H1 (cell line): ENCODE results near the gene ARHGAP18. TPM values are rescaled to one million over a fixed set of nuclear protein-coding genes. Genes with fewer than 3 reads are reported as not detected.

Experiments used
- CTCF ChIA-PET: fragments of 300-600 bp; sonication (Branson Sonifier 250); formaldehyde crosslinking; loops from one replicate; lab custom pipeline; 2021; ENCODE audit not compliant: partially characterized antibody; lab: Charles Lee
- POLR2A ChIA-PET: fragments of 300-600 bp; sonication (Branson Sonifier 250); formaldehyde crosslinking; loops from one replicate; lab custom pipeline; 2021; ENCODE audit warnings: inconsistent platforms; ENCODE audit not compliant: partially characterized antibody; lab: Charles Lee
- DNase-seq, 2 experiments: peaks; one replicate each; pipeline versions ENCODE4 v3.0.0 to v3.0.0-alpha.2; 2010 to 2022; ENCODE audit warnings: low spot score in 2 of 2, low read depth in 1 of 2, mixed read lengths in 1 of 2
- FAIRE-seq: peaks from 2 replicates; lab custom pipeline; 2011; peaks lifted over from hg19 to GRCh38; lab: Jason Lieb, UNC
- H2AFZ ChIP-seq: 2 replicates; pipeline ENCODE4 v1.8.1; 2012; ENCODE audit warnings: low read length, inconsistent platforms
- H2AK5ac ChIP-seq: 2 replicates; pipeline ENCODE4 v1.6.1; 2013; ENCODE audit warnings: low read depth, low read length
- H2BK120ac ChIP-seq: replicated peaks from 2 replicates; pipeline ENCODE3; 2013; ENCODE audit warnings: low read depth, low read length, inconsistent platforms
- H2BK12ac ChIP-seq: 2 replicates; pipeline ENCODE4 v1.6.1; 2013; ENCODE audit warnings: low read depth, low read length
- H2BK15ac ChIP-seq: 2 replicates; pipeline ENCODE4 v1.6.1; 2013; ENCODE audit warnings: low read length
- H2BK20ac ChIP-seq: 2 replicates; pipeline ENCODE4 v1.6.1; 2013; ENCODE audit warnings: low read length
- H2BK5ac ChIP-seq: 2 replicates; pipeline ENCODE4 v1.6.1; 2013; ENCODE audit warnings: low read depth, low read length
- H3K14ac ChIP-seq: 2 replicates; pipeline ENCODE4 v1.6.1; 2013; ENCODE audit warnings: inconsistent platforms; ENCODE audit not compliant: insufficient read length
- H3K18ac ChIP-seq: 2 replicates; pipeline ENCODE4 v1.6.1; 2013; ENCODE audit warnings: low read length; ENCODE audit errors: extremely low read depth
- H3K23ac ChIP-seq: 2 replicates; pipeline ENCODE4 v1.6.1; 2013; ENCODE audit warnings: inconsistent platforms; ENCODE audit not compliant: insufficient read length
- H3K23me2 ChIP-seq: 2 replicates; pipeline ENCODE4 v1.6.1; 2013; ENCODE audit warnings: low read depth, low read length
- H3K27ac ChIP-seq: 2 replicates; pipeline ENCODE4 v1.6.1; 2011; ENCODE audit warnings: low read depth, low read length, inconsistent platforms
- H3K27me3 ChIP-seq, 4 experiments: replicated peaks in 1 of 4; 1 replicate in 1 of 4; 2 replicates in 3 of 4; pipeline versions ENCODE4 v1.6.1 to v1.8.1; 2011 to 2013; ENCODE audit warnings: low read length in 3 of 4, mild to moderate bottlenecking in 3 of 4, inconsistent platforms in 2 of 4, mixed read lengths in 2 of 4, moderate library complexity in 1 of 4; ENCODE audit not compliant: control insufficient read depth in 3 of 4, insufficient read depth in 3 of 4; ENCODE audit errors: extremely low read depth in 1 of 4
- H3K36me3 ChIP-seq, 4 experiments: 2 replicates each; pipeline versions ENCODE4 v1.6.1 to v1.8.1; 2011 to 2013; ENCODE audit warnings: mild to moderate bottlenecking in 4 of 4, low read length in 3 of 4, moderate library complexity in 2 of 4, control low read depth in 1 of 4, inconsistent platforms in 1 of 4; ENCODE audit not compliant: insufficient read depth in 4 of 4, control insufficient read depth in 2 of 4
- H3K4ac ChIP-seq: replicated peaks from 2 replicates; pipeline ENCODE3; 2013; ENCODE audit warnings: low read length, low read depth, mixed read lengths, inconsistent platforms; ENCODE audit not compliant: insufficient read length
- H3K4me1 ChIP-seq, 4 experiments: replicated peaks in 1 of 4; 1 replicate in 1 of 4; 2 replicates in 3 of 4; pipeline versions ENCODE4 v1.6.1 to v1.8.1; 2011 to 2013; ENCODE audit warnings: low read length in 3 of 4, inconsistent platforms in 2 of 4, mixed read lengths in 1 of 4; ENCODE audit not compliant: insufficient read depth in 4 of 4, control insufficient read depth in 3 of 4
- H3K4me2 ChIP-seq, 2 experiments: 2 replicates each; pipeline versions ENCODE4 v1.6.1 to v1.8.1; 2011 to 2013; ENCODE audit warnings: low read depth in 2 of 2, low read length in 2 of 2, control low read depth in 1 of 2, inconsistent platforms in 1 of 2, mild to moderate bottlenecking in 1 of 2; ENCODE audit not compliant: insufficient read depth in 1 of 2
- H3K4me3 ChIP-seq, 4 experiments: fragments of 200-600, 300-600 bp in 1 of 4; sonication (generic), shearing (Covaris generic), sonication (Bioruptor Twin) in 1 of 4; 2 replicates each; pipeline versions ENCODE4 v1.5.1 to v1.8.1; 2011 to 2016; ENCODE audit warnings: low read length in 4 of 4, low read depth in 3 of 4, control low read depth in 2 of 4, inconsistent platforms in 2 of 4, mild to moderate bottlenecking in 2 of 4, mixed read lengths in 1 of 4, moderate library complexity in 1 of 4; ENCODE audit not compliant: insufficient read depth in 2 of 4; ENCODE audit errors: extremely low read depth in 1 of 4
- H3K56ac ChIP-seq: replicated peaks from 2 replicates; pipeline ENCODE3; 2013; ENCODE audit warnings: low read depth, mild to moderate bottlenecking, mixed read lengths, low read length, inconsistent platforms; ENCODE audit not compliant: insufficient read length
- H3K79me1 ChIP-seq: 2 replicates; pipeline ENCODE4 v1.6.1; 2013; ENCODE audit warnings: low read depth, low read length, control low read depth
- H3K79me2 ChIP-seq, 2 experiments: 2 replicates each; pipeline versions ENCODE4 v1.6.1 to v1.8.1; 2012 to 2013; ENCODE audit warnings: low read length in 2 of 2, mild to moderate bottlenecking in 2 of 2, inconsistent platforms in 1 of 2; ENCODE audit not compliant: insufficient read depth in 2 of 2, control insufficient read depth in 1 of 2
- H3K9ac ChIP-seq, 4 experiments: replicated peaks in 1 of 4; 1 replicate in 1 of 4; 2 replicates in 3 of 4; pipeline versions ENCODE4 v1.6.1 to v1.8.1; 2011 to 2013; ENCODE audit warnings: low read depth in 3 of 4, low read length in 3 of 4, control low read depth in 2 of 4, mild to moderate bottlenecking in 2 of 4, moderate library complexity in 2 of 4, inconsistent platforms in 1 of 4; ENCODE audit errors: extremely low read depth in 1 of 4
- H3K9me3 ChIP-seq, 2 experiments: 2 replicates each; pipeline versions ENCODE4 v1.6.1 to v1.8.1; 2012 to 2013; ENCODE audit warnings: mild to moderate bottlenecking in 2 of 2, moderate library complexity in 2 of 2, control low read depth in 1 of 2, inconsistent platforms in 1 of 2, low read depth in 1 of 2, low read length in 1 of 2, mixed read lengths in 1 of 2; ENCODE audit not compliant: insufficient read depth in 2 of 2
- H4K20me1 ChIP-seq, 2 experiments: replicated peaks in 1 of 2; 2 replicates each; pipeline versions ENCODE3 to v1.8.1; 2011 to 2013; ENCODE audit warnings: inconsistent platforms in 2 of 2, low read length in 2 of 2, mild to moderate bottlenecking in 1 of 2; ENCODE audit not compliant: insufficient read depth in 2 of 2, control insufficient read depth in 1 of 2
- H4K5ac ChIP-seq: 2 replicates; pipeline ENCODE4 v1.6.1; 2013; ENCODE audit warnings: low read length, low read depth, mixed read lengths, inconsistent platforms; ENCODE audit not compliant: insufficient read length
- H4K8ac ChIP-seq: 2 replicates; pipeline ENCODE4 v1.8.0; 2013; ENCODE audit warnings: mild to moderate bottlenecking, moderate library complexity, low read length, inconsistent platforms; ENCODE audit not compliant: insufficient read depth; ENCODE audit errors: extremely low read depth
- H4K91ac ChIP-seq: replicated peaks from 2 replicates; pipeline ENCODE3; 2013; ENCODE audit warnings: low read length, mixed read lengths, inconsistent platforms; ENCODE audit not compliant: insufficient read length
- CEBPB ChIP-seq: IDR thresholded peaks from 2 replicates; pipeline ENCODE4 v1.6.1; 2012; ENCODE audit warnings: low read depth, low read length
- HDAC6 ChIP-seq: IDR thresholded peaks from one replicate; pipeline ENCODE4 v1.7.1; 2012; ENCODE audit warnings: low read depth, mild to moderate bottlenecking, inconsistent platforms, low read length, moderate library complexity
- TEAD4 ChIP-seq: IDR thresholded peaks from 2 replicates; pipeline ENCODE4 v1.6.1; 2012; ENCODE audit warnings: low read depth, low read length, inconsistent platforms, mixed read lengths
- WGBS, 2 experiments: shearing (Covaris generic) in 1 of 2; methylation state at CpG; one replicate each; pipeline versions ENCODE4 v1.1.6 to v1.1.7; 2013 to 2015; ENCODE audit warnings: low lambda C conversion rate in 2 of 2, mixed read lengths in 2 of 2, inconsistent platforms in 1 of 2, low coverage in 1 of 2, missing lambda C conversion rate in 1 of 2; ENCODE audit not compliant: insufficient replicate concordance in 2 of 2, insufficient coverage in 1 of 2, insufficient read length in 1 of 2; ENCODE audit errors: extremely low coverage in 1 of 2, missing lambda C conversion rate in 1 of 2; 5-methylcytosine and 5-hydroxymethylcytosine counted together
- polyA plus RNA-seq, 7 experiments: library from polyadenylated mRNA; depleted of rRNA in 3 of 7; stranded (reverse) in 5 of 7; unstranded in 2 of 7; fragments of >200 nt in 5 of 7; fragments of 200-250 nt in 2 of 7; gene quantifications; 1 replicate in 5 of 7; 2 replicates in 1 of 7; 4 replicates in 1 of 7; pipeline versions ENCODE4 v1.2.1 to v1.2.3, GENCODE V29; 2011 to 2013; ENCODE audit warnings: missing spikeins in 2 of 7, mixed read lengths in 2 of 7
- total RNA-seq: library from RNA; stranded (reverse); fragmentation: NEBNext Ultra II Directional; extraction: Animal tissue kit (Norgen Biotek cat#: 25700); gene quantifications from 2 replicates; pipeline ENCODE4 v1.2.1, GENCODE V29; 2021

Gene ARHGAP18
- total and polyA plus RNA-seq, 2 of the 8 experiments (the other 6 are each of a cell fraction or from before 2014, with no cell fraction given): 0.83 to 4.5 TPM

DNA sequence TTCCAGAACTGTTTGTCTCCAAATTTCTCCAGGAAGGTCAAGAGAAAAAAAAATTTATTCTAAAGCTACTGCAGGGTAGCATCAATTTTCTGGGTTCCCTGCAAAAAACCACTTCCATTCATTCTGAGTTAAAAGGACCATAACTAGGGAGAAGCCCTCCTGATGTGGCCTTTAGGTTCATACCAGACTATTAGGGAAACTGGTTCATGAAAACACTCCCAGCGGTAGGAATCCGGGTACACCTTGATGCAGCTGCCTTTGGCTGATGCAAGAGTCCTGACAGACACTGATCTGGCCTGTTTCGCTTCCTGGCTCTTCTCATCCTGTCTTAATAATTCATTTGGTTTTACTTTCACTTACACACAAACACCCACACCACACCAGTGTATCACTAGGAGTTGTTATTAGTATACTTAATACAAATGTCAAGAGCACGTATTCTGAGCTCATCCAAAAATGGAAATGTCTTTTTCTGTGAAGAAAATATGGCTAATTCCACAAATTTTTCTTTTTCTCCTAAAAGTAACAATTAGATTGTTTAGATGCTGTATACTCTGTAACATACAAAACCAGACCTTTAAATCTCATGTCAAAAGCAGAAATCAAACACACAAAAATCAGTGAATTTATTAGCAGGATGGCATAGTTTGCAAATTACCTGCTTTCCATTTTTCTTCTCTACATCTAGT, 38.4 kb upstream of the ARHGAP18 start:
- 88% methylated on average over 4 of the region's 4 CpGs; no CpG with 5 or more reads in 1 of the 2 experiments for WGBS, 2 experiments
- Histone ChIP-seq H2BK120ac (no peak overlapping the region), H2BK20ac (no peak overlapping the region), H3K4ac (no peak overlapping the region), H4K8ac (no peak overlapping the region), H2BK5ac (no peak overlapping the region), H4K20me1 (peaks cover 0 to 2% of the 10 kb centered on the region in 2 experiments), H3K4me1 (no peaks in the 10 kb centered on the region), H4K5ac (no peak overlapping the region), H2AFZ (peak overlapping the region; percentile 48; the same call in 1 of the 2 replicates), H3K56ac (no peak overlapping the region), H3K79me1 (no peaks in the 10 kb centered on the region), H3K23ac (no peak overlapping the region), H3K14ac (no peak overlapping the region), H3K4me2 (no peak overlapping the region), H3K18ac (no peak overlapping the region), H3K79me2 (no peaks in the 10 kb centered on the region), H2AK5ac (no peak overlapping the region), H3K27me3 (no peaks in the 10 kb centered on the region), H2BK15ac (no peak overlapping the region), H3K23me2 (no peaks in the 10 kb centered on the region), H3K9me3 (no peaks in the 10 kb centered on the region), H3K36me3 (no peaks in the 10 kb centered on the region), H4K91ac (no peak overlapping the region), H3K27ac (no peak overlapping the region), H3K9ac (no peak overlapping the region), H3K4me3 (no peak overlapping the region), H2BK12ac (no peak overlapping the region)
- FAIRE-seq: no peak
- no peak for DNase-seq
- TF ChIP-seq TEAD4 (0 out of 2 replicates have a peak, but pooled peaks have one; percentile 16), CEBPB (peak; percentile 54; the same call in 1 of the 2 replicates), HDAC6 (no peak)
- CTCF ChIA-PET: interaction anchor here (0.6 to 3.1 kb wide), 7 partner anchors 17 to 126 kb away, joined by 3 to 8 read pairs (median 4); no protein-coding TSS in a partner anchor
- POLR2A ChIA-PET: no interaction called here
